SU-DHL-6 (cell line): ENCODE measurements around the gene TAL1.
A peak's percentile ranks its signal among the peaks of the same experiment; 100 is the strongest.

Experiments
- H2AFZ ChIP-seq: fragments of 200-600 bp; sonication (generic); 2 replicates; pipeline ENCODE4 v1.6.1; 2014; ENCODE audit warnings: low read depth, mild to moderate bottlenecking, moderate library complexity, mixed read lengths, antibody characterized with exemption, low read length; ENCODE audit not compliant: severe bottlenecking
- H3F3A ChIP-seq: fragments of 200-600 bp; shearing (Covaris generic); 2 replicates; pipeline ENCODE4 v1.6.0; 2016; ENCODE audit warnings: antibody characterized with exemption, mild to moderate bottlenecking; ENCODE audit not compliant: insufficient read depth
- H3K27ac ChIP-seq: fragments of 200-600 bp; sonication (generic); 2 replicates; pipeline ENCODE4 v1.5.1; 2016; ENCODE audit warnings: low read depth, mild to moderate bottlenecking, low read length, moderate library complexity, mixed read lengths
- H3K27me3 ChIP-seq: fragments of 200-600 bp; sonication (generic), shearing (Covaris generic); 2 replicates; pipeline ENCODE4 v1.6.0; 2014; ENCODE audit warnings: mild to moderate bottlenecking, low read length
- H3K36me3 ChIP-seq: fragments of 200-600 bp; sonication (generic); 2 replicates; pipeline ENCODE4 v1.6.1; 2014; ENCODE audit warnings: mild to moderate bottlenecking, low read length, mixed read lengths
- H3K4me2 ChIP-seq: fragments of 300-600, 200-600 bp; shearing (Covaris generic), sonication (generic); 2 replicates; pipeline ENCODE4 v1.6.0; 2014; ENCODE audit warnings: low read length, low read depth, mild to moderate bottlenecking; ENCODE audit not compliant: poor library complexity, severe bottlenecking
- H3K4me3 ChIP-seq: fragments of 200-600 bp; sonication (generic); 2 replicates; pipeline ENCODE4 v1.5.1; 2014; ENCODE audit warnings: antibody characterized with exemption, low read length, mild to moderate bottlenecking, mixed read lengths; ENCODE audit not compliant: insufficient read depth, poor library complexity, severe bottlenecking
- H3K79me2 ChIP-seq: fragments of 200-600 bp; sonication (generic); 2 replicates; pipeline ENCODE4 v1.6.1; 2014; ENCODE audit warnings: mild to moderate bottlenecking, low read length, moderate library complexity; ENCODE audit not compliant: insufficient read depth
- H3K9ac ChIP-seq: fragments of 200-600 bp; sonication (generic); 2 replicates; pipeline ENCODE4 v1.7.0; 2014; ENCODE audit warnings: mild to moderate bottlenecking, low read length
- H3K9me2 ChIP-seq: fragments of 200-600 bp; sonication (generic); replicated peaks from 2 replicates; pipeline ENCODE4 v1.6.1; 2014; ENCODE audit warnings: low read length; ENCODE audit not compliant: insufficient read depth
- H3K9me3 ChIP-seq: fragments of 200-600 bp; sonication (generic); 2 replicates; pipeline ENCODE4 v1.6.1; 2014; ENCODE audit warnings: low read length, mixed read lengths; ENCODE audit not compliant: insufficient read depth
- H4K20me1 ChIP-seq: fragments of 200-600 bp; sonication (generic); 2 replicates; pipeline ENCODE4 v1.6.1; 2014; ENCODE audit warnings: low read depth, mild to moderate bottlenecking, antibody characterized with exemption, low read length, moderate library complexity, mixed read lengths
- CTCF ChIP-seq: fragments of 200-600 bp; sonication (generic); IDR thresholded peaks from one replicate; pipeline ENCODE4 v1.5.1; 2017; ENCODE audit warnings: antibody characterized with exemption, mild to moderate bottlenecking, low read length, moderate library complexity; ENCODE audit not compliant: insufficient read depth, poor library complexity, severe bottlenecking
- EZH2phosphoT487 ChIP-seq: fragments of 200-600 bp; sonication (generic), shearing (Covaris generic); conservative IDR thresholded peaks from 2 replicates; pipeline ENCODE4 v1.6.1; 2018; ENCODE audit warnings: mild to moderate bottlenecking, antibody characterized with exemption, low read length, moderate library complexity, mixed read lengths

TAL1 gene

DNA sequence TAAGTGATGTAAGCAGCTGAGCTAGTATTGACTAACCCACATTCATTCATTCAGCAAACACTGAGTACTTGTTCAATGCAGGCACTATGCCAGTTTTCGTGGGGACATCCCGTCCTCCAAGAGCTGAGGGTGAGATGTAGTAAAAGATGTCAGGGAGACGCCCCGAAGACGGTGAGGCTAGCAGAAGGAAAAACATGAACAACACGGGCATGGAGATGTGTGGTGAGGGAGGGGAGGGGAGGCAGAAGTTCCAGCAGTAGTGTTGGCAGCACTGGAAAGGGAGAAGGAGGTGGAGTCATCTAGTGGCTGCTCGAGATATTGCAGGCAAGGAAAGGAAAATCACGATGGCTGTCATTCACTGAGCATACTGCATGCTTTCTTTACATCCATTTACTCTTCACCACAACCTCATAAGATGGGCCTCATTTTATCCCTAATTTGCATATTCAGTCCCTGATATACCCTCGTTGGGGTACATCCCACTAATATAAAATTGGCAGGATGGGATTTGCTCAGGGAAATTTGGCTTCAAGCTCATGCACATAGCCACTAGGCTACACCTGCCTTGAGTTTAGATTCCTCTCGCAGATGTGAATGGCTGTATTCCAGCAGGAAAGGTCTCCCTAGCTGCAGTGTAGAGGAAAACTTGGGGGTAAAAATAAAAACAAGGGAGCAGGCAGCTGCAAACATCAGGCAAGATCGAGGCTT, 56.6 kb downstream of the TAL1 start:
- H3K4me3 ChIP-seq: no peak overlapping the region
- H2AFZ ChIP-seq: no peak overlapping the region
- H4K20me1 ChIP-seq: no peaks in the 10 kb centered on the region
- no peaks in the 10 kb centered on the region for H3K9me2 ChIP-seq
- TF ChIP-seq EZH2phosphoT487 (no peak), CTCF (peak; percentile 57)
- H3K79me2 ChIP-seq: no peaks in the 10 kb centered on the region
- no peaks in the 10 kb centered on the region for H3K36me3 ChIP-seq
- H3K4me2 ChIP-seq: no peak overlapping the region
- no peak overlapping the region for H3K27ac ChIP-seq
- H3K9me3 ChIP-seq: no peaks in the 10 kb centered on the region
- H3K27me3 ChIP-seq: no peaks in the 10 kb centered on the region
- no peaks in the 10 kb centered on the region for H3F3A ChIP-seq
- no peak overlapping the region for H3K9ac ChIP-seq

- H3K4me3 ChIP-seq: no peak overlapping the region
- H3K36me3 ChIP-seq: no peaks in the 10 kb centered on the region
- H3K9ac ChIP-seq: no peak overlapping the region
- no peaks in the 10 kb centered on the region for H4K20me1 ChIP-seq
- no peak overlapping the region for H3K27ac ChIP-seq
- H3F3A ChIP-seq: no peaks in the 10 kb centered on the region
- H3K9me2 ChIP-seq: no peaks in the 10 kb centered on the region
- no peaks in the 10 kb centered on the region for H3K9me3 ChIP-seq
- H3K4me2 ChIP-seq: no peak overlapping the region
- H2AFZ ChIP-seq: no peak overlapping the region
- no peaks in the 10 kb centered on the region for H3K27me3 ChIP-seq
- TF ChIP-seq CTCF: no peak
- TF ChIP-seq EZH2phosphoT487: no peak
- no peaks in the 10 kb centered on the region for H3K79me2 ChIP-seq
Measured at GRCh38 chr1:47174656-47175020, 57.4 kb downstream of the TAL1 start.

DNA sequence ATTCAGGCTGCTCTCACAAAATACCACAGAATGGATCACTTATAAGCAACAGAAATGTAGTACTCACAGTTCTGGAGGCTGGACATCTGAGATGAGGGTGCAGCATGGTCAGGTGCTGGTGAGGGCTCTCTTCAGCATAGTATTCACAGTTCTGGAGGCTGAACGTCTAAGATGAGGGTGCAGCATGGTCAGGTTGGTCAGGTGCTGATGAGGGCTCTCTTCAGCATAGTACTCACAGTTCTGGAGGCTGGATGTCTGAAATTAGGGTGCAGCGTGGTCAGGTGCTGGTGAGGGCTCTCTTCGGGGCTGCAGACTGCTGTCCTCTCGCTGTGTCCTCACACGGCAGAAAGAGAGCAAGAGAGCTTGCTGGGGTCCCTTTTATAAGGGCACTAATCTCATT, 59.2 kb downstream of the TAL1 start:
- Histone ChIP-seq H3K9ac (no peak overlapping the region), H2AFZ (no peak overlapping the region), H3K9me2 (no peaks in the 10 kb centered on the region), H3K79me2 (no peaks in the 10 kb centered on the region), H3K27me3 (no peaks in the 10 kb centered on the region), H3K4me2 (no peak overlapping the region), H3K27ac (no peak overlapping the region), H3K9me3 (no peaks in the 10 kb centered on the region), H3K36me3 (no peaks in the 10 kb centered on the region), H3K4me3 (no peak overlapping the region), H4K20me1 (no peaks in the 10 kb centered on the region), H3F3A (no peaks in the 10 kb centered on the region)
- no peak for TF ChIP-seq CTCF
- no peak for TF ChIP-seq EZH2phosphoT487
